ENCODE measurements around the gene AP1M1. TPM values are rescaled to one million over a fixed set of nuclear protein-coding genes. Genes with fewer than 3 reads are reported as not detected.

AP1M1 gene
- total RNA-seq, 1 donor from 2014 or later, result 162 TPM

GRCh38 chr19:16244091-16244490, 46.4 kb downstream of the AP1M1 start:
- intact Hi-C loops (cut with DNase I), result no loop called here
- no peak overlapping the region for H3K27ac ChIP-seq
- H3K9me3 ChIP-seq, result no peaks in the 10 kb centered on the region
- no peaks in the 10 kb centered on the region for H3K27me3 ChIP-seq
- no peaks in the 10 kb centered on the region for H3K36me3 ChIP-seq
- TF ChIP-seq, protein P1, sequence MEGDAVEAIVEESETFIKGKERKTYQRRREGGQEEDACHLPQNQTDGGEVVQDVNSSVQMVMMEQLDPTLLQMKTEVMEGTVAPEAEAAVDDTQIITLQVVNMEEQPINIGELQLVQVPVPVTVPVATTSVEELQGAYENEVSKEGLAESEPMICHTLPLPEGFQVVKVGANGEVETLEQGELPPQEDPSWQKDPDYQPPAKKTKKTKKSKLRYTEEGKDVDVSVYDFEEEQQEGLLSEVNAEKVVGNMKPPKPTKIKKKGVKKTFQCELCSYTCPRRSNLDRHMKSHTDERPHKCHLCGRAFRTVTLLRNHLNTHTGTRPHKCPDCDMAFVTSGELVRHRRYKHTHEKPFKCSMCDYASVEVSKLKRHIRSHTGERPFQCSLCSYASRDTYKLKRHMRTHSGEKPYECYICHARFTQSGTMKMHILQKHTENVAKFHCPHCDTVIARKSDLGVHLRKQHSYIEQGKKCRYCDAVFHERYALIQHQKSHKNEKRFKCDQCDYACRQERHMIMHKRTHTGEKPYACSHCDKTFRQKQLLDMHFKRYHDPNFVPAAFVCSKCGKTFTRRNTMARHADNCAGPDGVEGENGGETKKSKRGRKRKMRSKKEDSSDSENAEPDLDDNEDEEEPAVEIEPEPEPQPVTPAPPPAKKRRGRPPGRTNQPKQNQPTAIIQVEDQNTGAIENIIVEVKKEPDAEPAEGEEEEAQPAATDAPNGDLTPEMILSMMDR (IDR thresholded peaks at IDR 0.05), result no peak
- H3K4me1 ChIP-seq, result peaks cover 0 to 2% of the 10 kb centered on the region in 2 donors
- no peak for DNase-seq (ENCODE audit: low spot score in 2 of 2)
- no peak overlapping the region for H3K4me3 ChIP-seq

DNA sequence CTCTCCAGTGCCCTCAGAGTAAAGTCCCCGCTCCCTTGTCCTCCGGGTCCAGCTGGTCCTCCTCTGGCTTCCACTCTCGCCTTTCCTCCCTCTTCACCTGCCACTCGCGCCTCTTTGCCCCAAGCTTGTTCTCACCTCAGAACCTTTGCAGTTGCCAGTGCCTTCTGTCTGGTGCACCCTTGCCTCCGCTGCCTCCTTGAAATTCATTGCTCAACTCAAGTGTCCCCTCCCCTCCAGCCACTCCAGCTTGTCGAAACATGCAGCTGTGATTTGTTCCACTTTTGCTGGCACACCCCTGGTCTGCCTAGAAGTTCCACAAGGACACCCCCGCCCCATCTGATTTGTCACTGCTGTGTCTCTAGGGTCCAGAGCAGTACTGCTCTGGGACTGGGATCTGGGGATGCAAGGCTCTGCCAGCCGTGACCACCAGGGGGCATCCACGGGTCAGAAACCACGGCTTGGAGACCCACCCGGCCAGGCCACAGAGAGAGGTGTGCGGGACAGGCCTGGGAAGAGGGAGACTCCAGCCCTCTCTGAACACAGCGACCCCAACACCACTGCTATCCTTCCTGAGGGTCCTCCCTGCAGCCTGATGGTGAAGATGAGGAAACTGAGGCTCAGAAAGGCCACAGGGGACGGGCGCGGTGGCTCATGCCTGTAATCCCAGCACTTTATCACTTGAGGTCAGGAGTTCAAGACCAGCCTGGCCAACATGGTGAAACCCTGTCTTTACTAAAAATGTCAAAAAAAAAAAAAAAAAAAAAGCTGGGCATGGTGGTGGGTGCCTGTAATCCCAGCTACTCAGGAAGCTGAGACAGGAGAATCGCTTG, 49.9 kb downstream of the AP1M1 start:
- intact Hi-C loops (cut with DNase I), result loop anchor here (1.0 to 5.0 kb wide), 5 partner anchors 35 to 170 kb away; partner anchors contain the start of gene KLF2
- Histone ChIP-seq H3K9me3 (no peaks in the 10 kb centered on the region), H3K27ac (no peak overlapping the region), H3K36me3 (no peaks in the 10 kb centered on the region), H3K4me1 (peaks cover 0 to 5% of the 10 kb centered on the region in 2 donors), H3K27me3 (no peaks in the 10 kb centered on the region), H3K4me3 (no peak overlapping the region)
- DNase-seq (ENCODE audit: low spot score in 2 of 2), result peak; percentile 43 to 93
- TF ChIP-seq, protein P1 (IDR thresholded peaks at IDR 0.05), result peak; percentile 92 to 99 (median 95)

- H3K27ac ChIP-seq, result peak overlapping the region in 1 of 2 donors; percentile 33
- TF ChIP-seq, protein P1 (IDR thresholded peaks at IDR 0.05), result no peak
- DNase-seq (ENCODE audit: low spot score in 2 of 2), result no peak
- H3K9me3 ChIP-seq, result no peaks in the 10 kb centered on the region
- H3K4me3 ChIP-seq, result no peak overlapping the region
- intact Hi-C loops (cut with DNase I), result loop anchor here (5.0 kb wide), 3 partner anchors 34 to 89 kb away; partner anchors contain the start of gene KLF2
- no peaks in the 10 kb centered on the region for H3K36me3 ChIP-seq
- H3K4me1 ChIP-seq, result peaks cover 0 to 5% of the 10 kb centered on the region in 2 donors
- no peaks in the 10 kb centered on the region for H3K27me3 ChIP-seq
Observed at GRCh38 chr19:16248380-16249023, 50.8 kb downstream of the AP1M1 start.

GRCh38 chr19:16249826-16250404, 52.2 kb downstream of the AP1M1 start:
- TF ChIP-seq, protein P1 (IDR thresholded peaks at IDR 0.05), result no peak
- no peaks in the 10 kb centered on the region for H3K9me3 ChIP-seq
- no peak overlapping the region for H3K4me3 ChIP-seq
- intact Hi-C loops (cut with DNase I), result loop anchor here (5.0 kb wide), 3 partner anchors 32 to 87 kb away; partner anchors contain the start of gene KLF2
- no peak for DNase-seq (ENCODE audit: low spot score in 2 of 2)
- H3K27me3 ChIP-seq, result no peaks in the 10 kb centered on the region
- no peak overlapping the region for H3K27ac ChIP-seq
- H3K4me1 ChIP-seq, result peaks cover 0 to 5% of the 10 kb centered on the region in 2 donors
- no peaks in the 10 kb centered on the region for H3K36me3 ChIP-seq

- intact Hi-C loops (cut with DNase I), result no loop called here
- H3K27ac ChIP-seq, result no peak overlapping the region
- DNase-seq (ENCODE audit: low spot score in 2 of 2), result no peak
- peaks cover 0 to 5% of the 10 kb centered on the region in 2 donors for H3K4me1 ChIP-seq
- no peaks in the 10 kb centered on the region for H3K36me3 ChIP-seq
- H3K9me3 ChIP-seq, result no peaks in the 10 kb centered on the region
- no peaks in the 10 kb centered on the region for H3K27me3 ChIP-seq
- no peak overlapping the region for H3K4me3 ChIP-seq
- TF ChIP-seq, protein P1 (IDR thresholded peaks at IDR 0.05), result no peak
Observed at GRCh38 chr19:16252459-16253205, 54.9 kb downstream of the AP1M1 start.
